PFSK-1 (cell line): Measurements from ENCODE around the gene EME1.

ENCODE experiments used
- FOXP2 ChIP-seq: optimal IDR thresholded peaks from 2 replicates; pipeline ENCODE3; 2011; ENCODE audit warnings: borderline replicate concordance, control low read depth, inconsistent platforms; ENCODE audit not compliant: insufficient read depth; ENCODE audit errors: extremely low read length, extremely low read depth
- POLR2AphosphoS5 ChIP-seq: IDR thresholded peaks from 2 replicates; pipeline ENCODE4 v1.6.1; 2012; ENCODE audit warnings: low read depth, mild to moderate bottlenecking, control low read depth, low read length, moderate library complexity
- SIN3A ChIP-seq: IDR thresholded peaks from 2 replicates; pipeline ENCODE4 v1.6.1; 2012; ENCODE audit warnings: mild to moderate bottlenecking, low read length, moderate library complexity, borderline replicate concordance; ENCODE audit not compliant: insufficient read depth
- TAF1 ChIP-seq: IDR thresholded peaks from 2 replicates; pipeline ENCODE4 v1.6.1; 2012; ENCODE audit warnings: low read length, control low read depth, borderline replicate concordance; ENCODE audit not compliant: insufficient read depth
- TF ChIP-seq, protein P1 (sequence below), 2 experiments: IDR thresholded peaks; 2 replicates each; pipeline versions ENCODE4 v1.6.1 to v1.8.0; 2011 to 2012; ENCODE audit warnings: low read depth in 2 of 2, low read length in 2 of 2, control low read depth in 1 of 2, inconsistent platforms in 1 of 2, mild to moderate bottlenecking in 1 of 2, moderate library complexity in 1 of 2; ENCODE audit not compliant: insufficient read depth in 1 of 2

The EME1 gene

DNA sequence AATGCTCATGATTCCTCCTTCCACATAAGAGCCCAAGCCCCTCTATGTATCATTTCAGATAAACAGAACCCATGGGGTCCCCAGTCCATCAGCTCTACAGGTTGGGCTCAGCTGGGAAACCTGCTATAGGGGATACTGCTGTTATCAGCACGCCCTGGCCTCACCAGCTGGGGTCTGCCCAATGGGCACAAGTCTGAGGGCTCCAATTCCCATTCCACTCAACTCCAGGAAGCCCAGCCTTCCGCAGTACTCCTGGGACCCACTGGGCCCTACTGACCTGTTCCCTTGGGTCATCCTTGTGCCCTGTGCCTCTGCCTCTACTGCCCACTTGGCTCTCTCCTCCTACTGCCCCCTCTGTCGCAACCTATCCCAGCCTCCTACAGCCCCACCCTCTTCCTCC lies 43.3 kb upstream of the EME1 start:
- TF ChIP-seq, protein P1, sequence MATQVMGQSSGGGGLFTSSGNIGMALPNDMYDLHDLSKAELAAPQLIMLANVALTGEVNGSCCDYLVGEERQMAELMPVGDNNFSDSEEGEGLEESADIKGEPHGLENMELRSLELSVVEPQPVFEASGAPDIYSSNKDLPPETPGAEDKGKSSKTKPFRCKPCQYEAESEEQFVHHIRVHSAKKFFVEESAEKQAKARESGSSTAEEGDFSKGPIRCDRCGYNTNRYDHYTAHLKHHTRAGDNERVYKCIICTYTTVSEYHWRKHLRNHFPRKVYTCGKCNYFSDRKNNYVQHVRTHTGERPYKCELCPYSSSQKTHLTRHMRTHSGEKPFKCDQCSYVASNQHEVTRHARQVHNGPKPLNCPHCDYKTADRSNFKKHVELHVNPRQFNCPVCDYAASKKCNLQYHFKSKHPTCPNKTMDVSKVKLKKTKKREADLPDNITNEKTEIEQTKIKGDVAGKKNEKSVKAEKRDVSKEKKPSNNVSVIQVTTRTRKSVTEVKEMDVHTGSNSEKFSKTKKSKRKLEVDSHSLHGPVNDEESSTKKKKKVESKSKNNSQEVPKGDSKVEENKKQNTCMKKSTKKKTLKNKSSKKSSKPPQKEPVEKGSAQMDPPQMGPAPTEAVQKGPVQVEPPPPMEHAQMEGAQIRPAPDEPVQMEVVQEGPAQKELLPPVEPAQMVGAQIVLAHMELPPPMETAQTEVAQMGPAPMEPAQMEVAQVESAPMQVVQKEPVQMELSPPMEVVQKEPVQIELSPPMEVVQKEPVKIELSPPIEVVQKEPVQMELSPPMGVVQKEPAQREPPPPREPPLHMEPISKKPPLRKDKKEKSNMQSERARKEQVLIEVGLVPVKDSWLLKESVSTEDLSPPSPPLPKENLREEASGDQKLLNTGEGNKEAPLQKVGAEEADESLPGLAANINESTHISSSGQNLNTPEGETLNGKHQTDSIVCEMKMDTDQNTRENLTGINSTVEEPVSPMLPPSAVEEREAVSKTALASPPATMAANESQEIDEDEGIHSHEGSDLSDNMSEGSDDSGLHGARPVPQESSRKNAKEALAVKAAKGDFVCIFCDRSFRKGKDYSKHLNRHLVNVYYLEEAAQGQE (IDR thresholded peaks at IDR 0.05; ENCODE audit: insufficient read depth in 1 of 2, low read depth in 2 of 2, low read length in 2 of 2), result no peak
- no peak for TF ChIP-seq TAF1

DNA sequence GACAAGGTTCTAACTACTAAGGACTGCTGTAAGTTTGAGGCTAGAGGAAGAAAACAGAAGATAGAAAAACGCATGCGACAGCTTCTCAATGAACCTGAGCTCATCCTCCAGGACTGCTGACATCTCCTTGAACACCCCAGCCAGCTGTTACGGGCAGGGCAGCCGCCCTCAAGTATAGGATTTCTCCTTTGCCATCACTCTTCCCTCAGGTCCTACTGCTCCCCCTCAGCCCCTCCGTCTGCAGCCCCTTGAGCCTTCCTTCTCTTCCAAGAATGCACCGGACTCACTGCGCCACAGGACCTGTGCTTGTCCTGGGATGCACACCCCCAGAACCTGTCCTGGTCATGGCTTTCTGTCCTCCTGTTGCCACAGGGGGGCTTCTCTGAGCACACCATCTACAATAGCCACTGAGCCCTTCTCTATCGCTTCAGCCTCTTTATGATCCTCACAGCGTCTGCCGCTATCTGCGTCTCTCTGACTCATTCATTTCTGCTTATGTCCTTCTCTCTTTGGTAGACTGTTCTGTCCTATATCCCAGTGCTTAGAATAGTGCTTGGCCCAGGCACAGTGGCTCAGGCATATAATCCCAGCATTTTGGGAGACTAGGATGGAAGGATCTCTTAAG lies 42.8 kb upstream of the EME1 start:
- TF ChIP-seq FOXP2 (no peak), POLR2AphosphoS5 (no peak), TAF1 (no peak), SIN3A (no peak)
- TF ChIP-seq, protein P1 (IDR thresholded peaks at IDR 0.05; ENCODE audit: insufficient read depth in 1 of 2, low read depth in 2 of 2, low read length in 2 of 2), result no peak

DNA sequence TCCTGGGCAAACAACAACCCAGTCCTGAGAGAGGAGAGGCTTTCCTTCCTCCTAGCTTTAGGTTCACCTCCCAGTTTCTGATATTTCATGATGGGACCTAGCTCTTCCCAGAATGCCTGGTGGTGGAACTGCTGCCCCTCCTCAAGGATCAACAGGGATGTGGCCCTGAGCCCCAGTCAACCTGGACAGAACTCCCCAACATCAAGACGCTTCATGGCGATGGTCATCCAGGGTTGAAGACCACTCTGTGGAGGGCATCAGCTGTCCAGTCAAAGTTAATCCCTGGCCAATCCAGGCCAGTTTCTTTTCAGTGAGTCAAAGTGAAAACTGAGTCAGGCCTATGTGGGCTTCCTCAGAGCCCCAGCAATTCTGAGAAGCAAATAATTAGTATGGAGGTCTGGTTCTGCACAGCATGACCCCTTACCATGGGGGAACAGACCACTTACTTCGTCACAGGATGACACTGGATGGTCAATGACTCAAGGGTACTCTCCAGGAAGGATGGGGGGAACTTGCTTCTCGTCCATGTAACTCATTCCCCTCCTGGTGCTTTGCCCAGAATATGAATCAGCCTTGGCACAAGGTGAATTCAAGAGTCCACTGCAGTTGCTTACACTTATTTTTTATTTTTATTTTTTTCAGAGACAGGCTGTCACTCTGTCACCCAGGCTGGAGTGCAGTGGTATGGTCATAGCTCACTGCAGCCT lies 41.8 kb upstream of the EME1 start:
- no peak for TF ChIP-seq POLR2AphosphoS5
- TF ChIP-seq SIN3A, result no peak
- no peak for TF ChIP-seq TAF1
- no peak for TF ChIP-seq FOXP2

DNA sequence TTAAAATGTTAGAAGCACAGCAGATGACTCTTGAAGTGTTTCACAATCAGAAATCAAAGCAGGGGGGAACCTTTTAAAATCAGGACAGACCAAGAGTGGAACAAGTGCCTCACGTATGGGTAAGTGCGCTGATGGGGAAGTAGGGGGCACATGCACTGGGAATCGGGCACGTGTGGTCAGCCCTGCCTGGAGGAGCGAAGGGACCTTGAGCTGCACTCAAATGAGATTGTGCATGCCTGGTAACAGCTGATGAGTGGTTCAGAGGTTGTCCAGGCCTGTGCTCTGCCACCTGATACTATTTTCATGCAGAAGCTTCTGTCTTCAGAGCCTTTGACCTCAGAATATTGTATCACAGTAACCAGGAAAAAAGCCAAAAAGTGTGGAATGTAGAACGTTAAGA lies 40.8 kb upstream of the EME1 start:
- no peak for TF ChIP-seq SIN3A
- no peak for TF ChIP-seq TAF1
- TF ChIP-seq POLR2AphosphoS5, result no peak
- no peak for TF ChIP-seq FOXP2
- TF ChIP-seq, protein P1 (IDR thresholded peaks at IDR 0.05; ENCODE audit: insufficient read depth in 1 of 2, low read depth in 2 of 2, low read length in 2 of 2), result no peak

DNA sequence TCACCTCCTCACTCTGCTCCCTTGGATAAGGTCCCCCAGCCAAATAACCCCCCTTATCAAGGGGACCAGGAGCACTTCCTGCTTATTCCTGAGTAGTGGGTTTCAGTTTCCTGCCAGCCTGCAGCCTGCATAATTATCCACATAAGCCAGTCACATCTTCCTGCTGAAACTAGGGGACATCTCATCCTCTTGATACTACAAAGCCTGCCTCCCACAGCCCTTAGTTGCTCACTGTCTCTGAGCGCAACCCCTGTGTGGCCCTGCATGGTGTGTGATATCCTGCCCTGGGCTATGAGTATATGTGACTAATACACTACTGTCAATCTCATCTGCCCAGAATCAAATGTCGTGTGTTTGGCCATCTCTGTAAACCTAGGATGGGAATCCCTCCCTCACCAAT lies 35.1 kb upstream of the EME1 start:
- no peak for TF ChIP-seq TAF1

DNA sequence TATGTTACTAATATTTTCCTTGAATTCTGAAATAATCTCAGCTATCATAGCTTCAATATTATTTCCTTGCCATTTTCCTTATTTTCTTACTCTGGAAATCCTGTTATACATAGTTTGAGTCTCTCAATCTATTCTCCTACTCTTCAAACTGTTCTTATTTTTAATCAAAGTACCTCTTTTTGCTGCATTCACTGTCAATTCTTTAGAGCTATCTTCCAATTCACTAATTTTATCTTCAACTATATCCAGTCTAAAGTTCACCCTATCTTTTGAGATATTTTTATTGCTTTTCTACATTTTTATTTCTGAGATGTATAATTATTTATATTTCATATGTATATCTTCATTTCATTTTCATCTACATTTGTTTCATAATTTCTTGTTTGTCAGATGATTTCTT lies 34.4 kb upstream of the EME1 start:
- TF ChIP-seq, protein P1 (IDR thresholded peaks at IDR 0.05; ENCODE audit: insufficient read depth in 1 of 2, low read depth in 2 of 2, low read length in 2 of 2), result no peak
- TF ChIP-seq SIN3A (no peak), POLR2AphosphoS5 (no peak), FOXP2 (no peak), TAF1 (no peak)
